Astrocyte of the hippocampus (primary cell): ENCODE data around the gene GTF3C4.

Experiments used
- DNase-seq: peaks from one replicate; pipeline ENCODE4 v3.0.0; 2011; ENCODE audit warnings: low read depth, low spot score

The GTF3C4 gene

GRCh38 chr9:132730054-132731033 is 60.1 kb downstream of the GTF3C4 start:
- DNase-seq: no peak

- no peak for DNase-seq
Measured at GRCh38 chr9:132731230-132731629, 61.0 kb downstream of the GTF3C4 start.

- DNase-seq: peak; percentile 64
Measured at GRCh38 chr9:132732326-132733259, 62.3 kb downstream of the GTF3C4 start.

- peak; percentile 9 for DNase-seq
Measured at GRCh38 chr9:132733260-132733815, 63.1 kb downstream of the GTF3C4 start.

- no peak for DNase-seq
Measured at GRCh38 chr9:132739710-132740310, 69.5 kb downstream of the GTF3C4 start.

GRCh38 chr9:132740526-132741309 is 70.5 kb downstream of the GTF3C4 start:
- no peak for DNase-seq

- DNase-seq: no peak
Measured at GRCh38 chr9:132742821-132743311, 72.6 kb downstream of the GTF3C4 start.

- no peak for DNase-seq
Measured at GRCh38 chr9:132743931-132744479, 73.7 kb downstream of the GTF3C4 start.
